SK-N-SH (cell line): ENCODE results near the gene HNRNPM. TPM values are rescaled to one million over a fixed set of nuclear protein-coding genes. Genes with fewer than 3 reads are reported as not detected.

Source experiments
- CTCF ChIA-PET: fragments of 300-600, 350-600 bp; formaldehyde crosslinking; extraction: SDS; loops from one replicate; lab custom pipeline; 2021; lab: Yijun Ruan, JAX
- POLR2A ChIA-PET: fragments of 350-600 bp; sonication (Branson Sonifier 250); formaldehyde crosslinking; extraction: SDS; loops from one replicate; lab custom pipeline; 2020; ENCODE audit warnings: antibody characterized with exemption, inconsistent platforms; lab: Yijun Ruan, JAX
- DNase-seq: peaks from one replicate; pipeline ENCODE4 v3.0.0; 2012
- H2AFZ ChIP-seq: fragments of 200-600 bp; sonication (generic); 2 replicates; pipeline ENCODE4 v1.8.1; 2016; ENCODE audit warnings: antibody characterized with exemption, mild to moderate bottlenecking, low read depth
- H3F3A ChIP-seq: fragments of 200-600 bp; sonication (generic); replicated peaks from 2 replicates; pipeline ENCODE3; 2016; ENCODE audit warnings: antibody characterized with exemption, mild to moderate bottlenecking; ENCODE audit not compliant: insufficient read depth
- H3K27ac ChIP-seq, 2 experiments: fragments of 200-500 bp in 1 of 2; fragments of 200-600 bp in 1 of 2; sonication (Bioruptor generic) in 1 of 2; sonication (generic), shearing (Covaris generic) in 1 of 2; 2 replicates each; pipeline versions ENCODE4 v1.5.1 to v1.6.1; 2014 to 2016; ENCODE audit warnings: low read depth in 2 of 2, inconsistent platforms in 1 of 2, low read length in 1 of 2, mild to moderate bottlenecking in 1 of 2, mixed read lengths in 1 of 2
- H3K27me3 ChIP-seq: fragments of 200-600 bp; sonication (generic), shearing (Covaris generic); 2 replicates; pipeline ENCODE4 v1.6.1; 2016; ENCODE audit warnings: mixed run types; ENCODE audit not compliant: insufficient read depth
- H3K36me3 ChIP-seq, 2 experiments: fragments of 200-500 bp in 1 of 2; fragments of 200-600 bp in 1 of 2; sonication (Bioruptor generic) in 1 of 2; sonication (generic) in 1 of 2; replicated peaks in 1 of 2; 2 replicates each; pipeline versions ENCODE3 to v1.5.1; 2014 to 2016; ENCODE audit warnings: low read length in 1 of 2, mild to moderate bottlenecking in 1 of 2; ENCODE audit not compliant: insufficient read depth in 2 of 2, control insufficient read depth in 1 of 2
- H3K4me1 ChIP-seq, 2 experiments: fragments of 200-500 bp in 1 of 2; fragments of 200-600 bp in 1 of 2; sonication (Bioruptor generic) in 1 of 2; sonication (generic), shearing (Covaris generic) in 1 of 2; 2 replicates each; pipeline versions ENCODE4 v1.5.1 to v1.6.1; 2014 to 2016; ENCODE audit warnings: low read depth in 1 of 2, low read length in 1 of 2, mixed run types in 1 of 2; ENCODE audit not compliant: insufficient read depth in 2 of 2, control insufficient read depth in 1 of 2
- H3K4me2 ChIP-seq: fragments of 200-600 bp; sonication (generic), shearing (Covaris generic); 2 replicates; pipeline ENCODE4 v1.6.1; 2017; ENCODE audit warnings: mixed run types
- H3K4me3 ChIP-seq, 2 experiments: fragments of 200-500 bp in 1 of 2; fragments of 200-600 bp in 1 of 2; sonication (Bioruptor generic) in 1 of 2; sonication (generic), shearing (Covaris generic) in 1 of 2; 2 replicates each; pipeline versions ENCODE4 v1.5.1 to v1.8.1; 2014 to 2016; ENCODE audit warnings: low read depth in 2 of 2, inconsistent platforms in 1 of 2, low read length in 1 of 2, mild to moderate bottlenecking in 1 of 2, mixed read lengths in 1 of 2, moderate library complexity in 1 of 2
- H3K79me2 ChIP-seq: fragments of 200-600 bp; sonication (generic); 2 replicates; pipeline ENCODE4 v1.8.1; 2017; ENCODE audit warnings: mild to moderate bottlenecking; ENCODE audit not compliant: insufficient read depth
- H3K9ac ChIP-seq: fragments of 200-600 bp; sonication (generic); 2 replicates; pipeline ENCODE4 v1.6.1; 2017; ENCODE audit warnings: mixed run types
- H3K9me2 ChIP-seq: fragments of 200-600 bp; sonication (generic); 2 replicates; pipeline ENCODE4 v1.6.1; 2017; ENCODE audit warnings: mixed run types
- H3K9me3 ChIP-seq: fragments of 200-600 bp; sonication (generic); 2 replicates; pipeline ENCODE4 v1.6.1; 2017; ENCODE audit warnings: mixed run types, mild to moderate bottlenecking, moderate library complexity
- H4K20me1 ChIP-seq: fragments of 200-600 bp; sonication (generic); 2 replicates; pipeline ENCODE4 v1.6.1; 2017; ENCODE audit warnings: mild to moderate bottlenecking, mixed run types; ENCODE audit not compliant: insufficient read depth
- CHD2 ChIP-seq: fragments of 150-350 bp; IDR thresholded peaks from 2 replicates; pipeline ENCODE4 v1.6.1; 2018; ENCODE audit warnings: low read length; ENCODE audit not compliant: partially characterized antibody
- ELF1 ChIP-seq: IDR thresholded peaks from 2 replicates; pipeline ENCODE4 v1.4.0; 2012
- EP300 ChIP-seq, 2 experiments: IDR thresholded peaks; 2 replicates each; pipeline versions ENCODE4 v1.4.0 to v1.6.1; 2012; ENCODE audit warnings: borderline replicate concordance in 1 of 2, low read depth in 1 of 2, low read length in 1 of 2
- EZH2phosphoT487 ChIP-seq: fragments of 200-600 bp; sonication (generic); IDR thresholded peaks from 2 replicates; pipeline ENCODE4 v1.6.1; 2017; ENCODE audit warnings: low read depth, mixed run types, mild to moderate bottlenecking, antibody characterized with exemption, moderate library complexity, borderline replicate concordance
- FOXJ3 ChIP-seq: sonication (generic); formaldehyde crosslinking; IDR thresholded peaks from 2 replicates; pipeline ENCODE4 v1.5.1; 2020; ENCODE audit warnings: mild to moderate bottlenecking, missing genetic modification reagents
- FOXM1 ChIP-seq: IDR thresholded peaks from 2 replicates; pipeline ENCODE4 v1.4.0; 2012; ENCODE audit warnings: low read depth, mild to moderate bottlenecking
- IRF3 ChIP-seq: fragments of 150-350 bp; IDR thresholded peaks from 2 replicates; pipeline ENCODE4 v1.6.1; 2016; ENCODE audit warnings: mild to moderate bottlenecking, low read depth, low read length
- JUND ChIP-seq: IDR thresholded peaks from 2 replicates; pipeline ENCODE4 v1.4.0; 2012
- MEF2A ChIP-seq: IDR thresholded peaks from 2 replicates; pipeline ENCODE4 v1.4.0; 2012; ENCODE audit warnings: low read depth, borderline replicate concordance
- NFIC ChIP-seq: IDR thresholded peaks from 2 replicates; pipeline ENCODE4 v1.4.0; 2012; ENCODE audit warnings: borderline replicate concordance
- NRF1 ChIP-seq: IDR thresholded peaks from 2 replicates; pipeline ENCODE4 v1.6.1; 2012; ENCODE audit warnings: low read depth, mild to moderate bottlenecking, low read length
- POLR2AphosphoS5 ChIP-seq: IDR thresholded peaks from 2 replicates; pipeline ENCODE4 v1.6.1; 2012; ENCODE audit warnings: low read depth, low read length
- RAD21 ChIP-seq: IDR thresholded peaks from 2 replicates; pipeline ENCODE4 v1.6.1; 2012; ENCODE audit warnings: mild to moderate bottlenecking, low read length
- RFX5 ChIP-seq: IDR thresholded peaks from 2 replicates; pipeline ENCODE4 v1.6.1; 2012; ENCODE audit warnings: mild to moderate bottlenecking, improper control_type of control experiment, low read length
- RXRA ChIP-seq: IDR thresholded peaks from 2 replicates; pipeline ENCODE4 v1.4.0; 2012; ENCODE audit warnings: low read depth, mild to moderate bottlenecking, borderline replicate concordance
- SIN3A ChIP-seq: IDR thresholded peaks from 2 replicates; pipeline ENCODE4 v1.6.1; 2012; ENCODE audit warnings: low read depth, mild to moderate bottlenecking, low read length, moderate library complexity, borderline replicate concordance
- TAF1 ChIP-seq: IDR thresholded peaks from 2 replicates; pipeline ENCODE4 v1.6.1; 2012; ENCODE audit warnings: low read depth, mild to moderate bottlenecking, low read length, moderate library complexity, borderline replicate concordance
- WGBS: methylation state at CpG from one replicate; pipeline ENCODE4 v1.1.6; 2017; ENCODE audit warnings: low lambda C conversion rate; 5-methylcytosine and 5-hydroxymethylcytosine counted together
- polyA plus RNA-seq, 3 experiments: library from polyadenylated mRNA; depleted of rRNA; stranded (reverse); fragments of >200 nt; gene quantifications; 2 replicates each; pipeline ENCODE4 v1.2.3, GENCODE V29; 2012
- TF ChIP-seq, protein P1 (sequence below): IDR thresholded peaks from 2 replicates; pipeline ENCODE4 v1.4.0; 2012; ENCODE audit warnings: low read depth, borderline replicate concordance

HNRNPM gene
- polyA plus RNA-seq, 1 of the 3 experiments (the other 2 are of a cell fraction) = 205 TPM

- TF ChIP-seq, protein P1, sequence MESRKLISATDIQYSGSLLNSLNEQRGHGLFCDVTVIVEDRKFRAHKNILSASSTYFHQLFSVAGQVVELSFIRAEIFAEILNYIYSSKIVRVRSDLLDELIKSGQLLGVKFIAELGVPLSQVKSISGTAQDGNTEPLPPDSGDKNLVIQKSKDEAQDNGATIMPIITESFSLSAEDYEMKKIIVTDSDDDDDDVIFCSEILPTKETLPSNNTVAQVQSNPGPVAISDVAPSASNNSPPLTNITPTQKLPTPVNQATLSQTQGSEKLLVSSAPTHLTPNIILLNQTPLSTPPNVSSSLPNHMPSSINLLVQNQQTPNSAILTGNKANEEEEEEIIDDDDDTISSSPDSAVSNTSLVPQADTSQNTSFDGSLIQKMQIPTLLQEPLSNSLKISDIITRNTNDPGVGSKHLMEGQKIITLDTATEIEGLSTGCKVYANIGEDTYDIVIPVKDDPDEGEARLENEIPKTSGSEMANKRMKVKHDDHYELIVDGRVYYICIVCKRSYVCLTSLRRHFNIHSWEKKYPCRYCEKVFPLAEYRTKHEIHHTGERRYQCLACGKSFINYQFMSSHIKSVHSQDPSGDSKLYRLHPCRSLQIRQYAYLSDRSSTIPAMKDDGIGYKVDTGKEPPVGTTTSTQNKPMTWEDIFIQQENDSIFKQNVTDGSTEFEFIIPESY = no peak
- TF ChIP-seq MEF2A (no peak), TAF1 (no peak), EZH2phosphoT487 (no peak), NFIC (no peak), RFX5 (no peak), SIN3A (no peak)
These were observed 16.6 kb downstream of the HNRNPM start (continued) for GRCh38 chr19:8461376-8461775.

GRCh38 chr19:8461891-8462290 is 17.1 kb downstream of the HNRNPM start:
- H3K4me1 ChIP-seq = peaks cover 16 to 26% of the 10 kb centered on the region in 2 experiments

More at GRCh38 chr19:8461891-8462290, 17.1 kb downstream of the HNRNPM start:
- Histone ChIP-seq H3F3A (peaks cover 25% of the 10 kb centered on the region), H4K20me1 (peaks cover 83% of the 10 kb centered on the region), H3K27me3 (no peaks in the 10 kb centered on the region), H3K4me2 (no peak overlapping the region), H3K79me2 (peaks cover 99% of the 10 kb centered on the region), H3K4me3 (no peak overlapping the region), H2AFZ (no peak overlapping the region), H3K9me2 (no peaks in the 10 kb centered on the region), H3K9ac (no peak overlapping the region), H3K9me3 (no peaks in the 10 kb centered on the region), H3K36me3 (peaks cover 50 to 70% of the 10 kb centered on the region in 2 experiments), H3K27ac (no peak overlapping the region)
- CTCF ChIA-PET = interaction anchor here (0.7 to 1.4 kb wide), 2 partner anchors 13 to 108 kb away, joined by 3 to 4 read pairs; no protein-coding TSS in a partner anchor
- no peak for TF ChIP-seq JUND
- TF ChIP-seq RAD21 = no peak
- no peak for TF ChIP-seq FOXM1
- TF ChIP-seq EP300 (IDR thresholded peaks at IDR 0.05; ENCODE audit: borderline replicate concordance in 1 of 2, low read depth in 1 of 2, low read length in 1 of 2) = no peak
- no peak for TF ChIP-seq FOXJ3 (CRISPR knock-in tag)
- no peak for TF ChIP-seq SIN3A
- no peak for TF ChIP-seq POLR2AphosphoS5
- TF ChIP-seq IRF3 = no peak
- TF ChIP-seq ELF1 = no peak
- no peak for TF ChIP-seq RFX5
- no peak for TF ChIP-seq CHD2
- no peak for TF ChIP-seq MEF2A
- no peak for TF ChIP-seq NRF1
- TF ChIP-seq NFIC = no peak
- no peak for TF ChIP-seq RXRA
- POLR2A ChIA-PET = no interaction called here
- DNase-seq = no peak
- 99% methylated on average over 14 of the region's 14 CpGs for WGBS
